HG03520 (cell line): ENCODE measurements around the gene KSR1.

ENCODE experiments used
- ATAC-seq: cut with Tn5 transposase; IDR thresholded peaks from one replicate; pipeline ENCODE4 v1.9.1; 2021; ENCODE audit warnings: mild to moderate bottlenecking, moderate library complexity; ENCODE audit not compliant: unreplicated experiment

KSR1 gene

GRCh38 chr17:27532269-27533263, 76.3 kb downstream of the KSR1 start:
- ATAC-seq: no peak

- ATAC-seq: no peak
These were observed 77.9 kb downstream of the KSR1 start for GRCh38 chr17:27533874-27534815.

GRCh38 chr17:27535178-27535928, 79.1 kb downstream of the KSR1 start:
- no peak for ATAC-seq

- no peak for ATAC-seq
These were observed 79.7 kb downstream of the KSR1 start for GRCh38 chr17:27535975-27536374.

GRCh38 chr17:27536781-27537180, 80.5 kb downstream of the KSR1 start:
- no peak for ATAC-seq

- no peak for ATAC-seq
These were observed 82.1 kb downstream of the KSR1 start for GRCh38 chr17:27538156-27538955.

GRCh38 chr17:27539152-27539551, 82.9 kb downstream of the KSR1 start:
- ATAC-seq: no peak

GRCh38 chr17:27539794-27540317, 83.6 kb downstream of the KSR1 start:
- no peak for ATAC-seq

GRCh38 chr17:27540318-27541101, 84.3 kb downstream of the KSR1 start:
- ATAC-seq: no peak

GRCh38 chr17:27541301-27542023, 85.2 kb downstream of the KSR1 start:
- no peak for ATAC-seq

- ATAC-seq: no peak
These were observed 86.7 kb downstream of the KSR1 start for GRCh38 chr17:27542841-27543463.

GRCh38 chr17:27543464-27543856, 87.2 kb downstream of the KSR1 start:
- no peak for ATAC-seq

GRCh38 chr17:27543958-27544349, 87.7 kb downstream of the KSR1 start:
- no peak for ATAC-seq

GRCh38 chr17:27544350-27545131, 88.3 kb downstream of the KSR1 start:
- ATAC-seq: peak; percentile 84

GRCh38 chr17:27545562-27546229, 89.4 kb downstream of the KSR1 start:
- no peak for ATAC-seq

GRCh38 chr17:27546624-27547300, 90.5 kb downstream of the KSR1 start:
- no peak for ATAC-seq
